Ovary (tissue), 3 donors: Measurements from ENCODE around the gene BMP4.

Source experiments
- CTCF ChIP-seq, 3 donors: fragments of 450-650 bp in 2 of 3; fragments of 200-600 bp in 1 of 3; IDR thresholded peaks; one replicate each; pipeline versions ENCODE4 v1.5.1 to v1.8.0; 2016 to 2022; ENCODE audit warnings: antibody characterized with exemption in 3 of 3, mild to moderate bottlenecking in 1 of 3
- EP300 ChIP-seq: sonication (generic); formaldehyde crosslinking; IDR thresholded peaks from one replicate; pipeline ENCODE4 v1.6.1; 2017; ENCODE audit warnings: antibody characterized with exemption
- POLR2A ChIP-seq: fragments of 450-650 bp; IDR thresholded peaks from one replicate; pipeline ENCODE4 v1.6.1; 2017; ENCODE audit warnings: antibody characterized with exemption, mild to moderate bottlenecking, moderate library complexity
- donor health status: DM: no; HTN: no; CAD: no.

GRCh38 chr14:53968726-53969125, 12.1 kb upstream of the BMP4 start:
- TF ChIP-seq CTCF (IDR thresholded peaks at IDR 0.05), result no peak
- TF ChIP-seq EP300, result no peak
- no peak for TF ChIP-seq POLR2A
